Endothelial cell of umbilical vein (primary cell): ENCODE results near the gene DLL4. TPM values are rescaled to one million over a fixed set of nuclear protein-coding genes. Genes with fewer than 3 reads are reported as not detected.

Experiments
- BruUV-seq: library from RNA; stranded (reverse); fragments of 400-500 nt; replicated peaks from 2 replicates; lab custom pipeline; 2021; lab: Mats Ljungman, UMichigan
- CTCF ChIA-PET: fragments of 300-600, 350-600 bp; sonication (Branson Sonifier 250); formaldehyde crosslinking; loops from one replicate; lab custom pipeline; 2021; ENCODE audit warnings: antibody characterized with exemption, inconsistent platforms; lab: Charles Lee
- POLR2A ChIA-PET: fragments of 300-600, 350-600 bp; sonication (Branson Sonifier 250); formaldehyde crosslinking; loops from one replicate; lab custom pipeline; 2021; ENCODE audit warnings: antibody characterized with exemption, inconsistent platforms; lab: Charles Lee
- DNase-seq: peaks from one replicate; pipeline ENCODE4 v3.0.0-alpha.2; 2011; ENCODE audit warnings: low read depth, low spot score
- FAIRE-seq: peaks from 2 replicates; lab custom pipeline; 2011; peaks lifted over from hg19 to GRCh38; lab: Jason Lieb, UNC
- H2AFZ ChIP-seq: 2 replicates; pipeline ENCODE4 v1.6.0; 2012; ENCODE audit warnings: low read depth, low read length, control low read depth, inconsistent platforms
- H3K27ac ChIP-seq: 2 replicates; pipeline ENCODE4 v1.5.1; 2011; ENCODE audit warnings: low read depth, mild to moderate bottlenecking, control low read depth, low read length, moderate library complexity; ENCODE audit not compliant: insufficient read depth
- H3K27me3 ChIP-seq, 2 experiments: 2 replicates each; pipeline versions ENCODE4 v1.6.0 to v1.6.1; 2011; ENCODE audit warnings: low read length in 2 of 2, mixed read lengths in 1 of 2; ENCODE audit not compliant: control insufficient read depth in 2 of 2, insufficient read depth in 2 of 2
- H3K36me3 ChIP-seq, 2 experiments: 2 replicates in 1 of 2; 3 replicates in 1 of 2; pipeline ENCODE4 v1.5.1; 2011; ENCODE audit warnings: low read length in 2 of 2, mild to moderate bottlenecking in 1 of 2, moderate library complexity in 1 of 2; ENCODE audit not compliant: control insufficient read depth in 2 of 2, insufficient read depth in 2 of 2; ENCODE audit errors: extremely low read depth in 1 of 2
- H3K4me1 ChIP-seq: 3 replicates; pipeline ENCODE4 v1.5.1; 2011; ENCODE audit warnings: mild to moderate bottlenecking, low read length; ENCODE audit not compliant: control insufficient read depth, insufficient read depth; ENCODE audit errors: extremely low read depth
- H3K4me2 ChIP-seq: 2 replicates; pipeline ENCODE4 v1.6.1; 2011; ENCODE audit warnings: low read length, control low read depth, mixed read lengths; ENCODE audit not compliant: insufficient read depth
- H3K4me3 ChIP-seq, 3 experiments: fragments of 200-600 bp in 1 of 3; sonication (generic), shearing (Covaris generic) in 1 of 3; replicated peaks in 1 of 3; 2 replicates each; pipeline ENCODE4 v1.5.1; 2011 to 2016; ENCODE audit warnings: control low read depth in 3 of 3, low read length in 3 of 3, mild to moderate bottlenecking in 2 of 3, inconsistent platforms in 1 of 3, low read depth in 1 of 3, moderate library complexity in 1 of 3; ENCODE audit not compliant: insufficient read depth in 1 of 3
- H3K79me2 ChIP-seq: 2 replicates; pipeline ENCODE4 v1.6.0; 2012; ENCODE audit warnings: low read length, inconsistent platforms; ENCODE audit not compliant: control insufficient read depth, insufficient read depth
- H3K9ac ChIP-seq: replicated peaks from 2 replicates; pipeline ENCODE3; 2011; ENCODE audit warnings: low read length, control low read depth; ENCODE audit not compliant: insufficient read depth; ENCODE audit errors: extremely low read depth
- H3K9me1 ChIP-seq: replicated peaks from 3 replicates; pipeline ENCODE4 v1.6.0; 2011; ENCODE audit warnings: mild to moderate bottlenecking, low read length; ENCODE audit not compliant: control insufficient read depth, insufficient read depth; ENCODE audit errors: extremely low read depth
- H3K9me3 ChIP-seq: replicated peaks from 2 replicates; pipeline ENCODE4 v1.5.1; 2012; ENCODE audit warnings: low read length, inconsistent platforms; ENCODE audit not compliant: control insufficient read depth, insufficient read depth
- H4K20me1 ChIP-seq: replicated peaks from 2 replicates; pipeline ENCODE3; 2011; ENCODE audit warnings: mild to moderate bottlenecking, low read length; ENCODE audit not compliant: control insufficient read depth, insufficient read depth; ENCODE audit errors: extremely low read depth
- CTCF ChIP-seq, 2 donors: IDR thresholded peaks; 1 replicate in 1 of 2; 2 replicates in 1 of 2; pipeline ENCODE4 v1.5.1; 2011; ENCODE audit warnings: low read length in 2 of 2, mild to moderate bottlenecking in 2 of 2, moderate library complexity in 2 of 2, control low read depth in 1 of 2, inconsistent platforms in 1 of 2, low read depth in 1 of 2; ENCODE audit not compliant: insufficient read depth in 1 of 2; ENCODE audit errors: extremely low read depth in 1 of 2
- EZH2 ChIP-seq: IDR thresholded peaks from 2 replicates; pipeline ENCODE4 v1.6.1; 2012; ENCODE audit warnings: borderline replicate concordance, low read depth, mild to moderate bottlenecking, moderate library complexity, low read length, inconsistent platforms; ENCODE audit not compliant: severe bottlenecking
- FOS ChIP-seq: IDR thresholded peaks from 2 replicates; pipeline ENCODE4 v1.6.1; 2011; ENCODE audit warnings: mild to moderate bottlenecking, low read length, moderate library complexity, borderline replicate concordance; ENCODE audit not compliant: insufficient read depth
- GATA2 ChIP-seq: IDR thresholded peaks from 2 replicates; pipeline ENCODE4 v1.7.0; 2011; ENCODE audit warnings: low read depth, mild to moderate bottlenecking, moderate library complexity, mixed read lengths, low read length; ENCODE audit not compliant: insufficient read length, insufficient read depth
- JUN ChIP-seq: IDR thresholded peaks from 2 replicates; pipeline ENCODE4 v1.6.1; 2011; ENCODE audit warnings: borderline replicate concordance, low read depth; ENCODE audit not compliant: insufficient read length, insufficient read depth
- MYC ChIP-seq: IDR thresholded peaks from one replicate; pipeline ENCODE4 v1.6.1; 2011; ENCODE audit warnings: mild to moderate bottlenecking, low read depth, low read length
- POLR2A ChIP-seq: IDR thresholded peaks from 2 replicates; pipeline ENCODE4 v1.6.1; 2012; ENCODE audit warnings: low read depth, mild to moderate bottlenecking, control low read depth, low read length
- POLR2AphosphoS5 ChIP-seq: IDR thresholded peaks from 2 replicates; pipeline ENCODE4 v1.6.1; 2012; ENCODE audit warnings: low read depth, mild to moderate bottlenecking, control low read depth, low read length, moderate library complexity; ENCODE audit not compliant: insufficient read depth
- dilution Hi-C: fragments of 300-500 bp; cut with MboI; formaldehyde crosslinking; loops from one replicate; pipeline ENCODE4 v1.15.0; 2019; ENCODE audit warnings: low sequenced_read_pairs; ENCODE audit not compliant: extremely low pct_ligation_motif_present
- intact Hi-C: fragments of 100-400 bp; cut with micrococcal nuclease; formaldehyde crosslinking; loops from one replicate; pipeline ENCODE4 v1.10.0; 2022
- polyA plus RNA-seq, 4 experiments: library from polyadenylated mRNA; depleted of rRNA in 3 of 4; stranded (reverse) in 3 of 4; unstranded in 1 of 4; fragments of >200 nt; gene quantifications; 2 replicates each; pipeline versions ENCODE4 v1.2.1 to v1.2.3, GENCODE V29; 2011 to 2012; ENCODE audit warnings: missing spikeins in 1 of 4
- total RNA-seq: library from RNA; stranded (reverse); gene quantifications from 2 replicates; pipeline ENCODE4 v1.2.3, GENCODE V29; 2021
- TF ChIP-seq, protein P1 (sequence below): IDR thresholded peaks from 2 replicates; pipeline ENCODE4 v1.6.1; 2011; ENCODE audit not compliant: insufficient read depth, insufficient read length

The DLL4 gene
- total and polyA plus RNA-seq, 2 donors (not counting 3 experiments of a cell fraction or from before 2014, with no cell fraction given) = 55.2 to 57.8 TPM

DNA sequence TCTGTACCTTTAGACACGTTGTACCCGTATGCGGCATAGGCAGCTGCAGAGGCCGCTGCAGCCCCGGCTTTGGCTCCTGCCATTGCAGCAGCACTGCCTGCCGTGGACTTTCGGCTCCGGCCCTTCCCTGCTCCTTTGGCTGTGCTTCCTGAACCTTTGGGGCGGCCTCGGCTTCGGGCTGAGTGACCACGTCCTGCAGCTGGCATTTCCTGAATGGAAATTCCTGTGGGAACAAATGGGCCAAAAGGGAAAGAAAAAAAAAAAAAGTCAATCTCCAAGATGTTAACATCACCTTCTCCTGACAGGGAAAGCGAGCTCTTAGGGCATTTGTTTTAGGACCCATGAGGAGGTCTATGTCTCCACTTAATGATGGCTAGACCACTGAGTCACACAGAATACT, 53.7 kb downstream of the DLL4 start:
- Histone ChIP-seq H2AFZ (no peak overlapping the region), H3K4me3 (peak overlapping the region in 1 of 3 experiments; percentile 23), H3K27me3 (no peaks in the 10 kb centered on the region), H3K9ac (peak overlapping the region; percentile 70), H4K20me1 (no peaks in the 10 kb centered on the region), H3K27ac (peak overlapping the region; percentile 94), H3K79me2 (no peaks in the 10 kb centered on the region), H3K36me3 (peaks cover 21 to 41% of the 10 kb centered on the region in 2 experiments), H3K9me1 (no peaks in the 10 kb centered on the region), H3K9me3 (no peaks in the 10 kb centered on the region), H3K4me1 (peaks cover 40% of the 10 kb centered on the region), H3K4me2 (peak overlapping the region; percentile 81)
- DNase-seq = peak; percentile 93
- intact Hi-C loops (loop anchor here (1.0 to 2.0 kb wide), 5 partner anchors 20 to 77 kb away; partner anchors contain the start of gene CHAC1), dilution Hi-C loops (no loop called here)
- peak; percentile 97 for FAIRE-seq
- TF ChIP-seq EZH2 (no peak), GATA2 (no peak), CTCF (IDR thresholded peaks at IDR 0.05; ENCODE audit: extremely low read depth in 1 of 2, insufficient read depth in 1 of 2, low read depth in 1 of 2, low read length in 2 of 2) (peak; percentile 12 to 42), JUN (peak; percentile 65), MYC (no peak), POLR2A (peak; percentile 57), POLR2AphosphoS5 (peak; percentile 90), FOS (peak; percentile 58)
- TF ChIP-seq, protein P1, sequence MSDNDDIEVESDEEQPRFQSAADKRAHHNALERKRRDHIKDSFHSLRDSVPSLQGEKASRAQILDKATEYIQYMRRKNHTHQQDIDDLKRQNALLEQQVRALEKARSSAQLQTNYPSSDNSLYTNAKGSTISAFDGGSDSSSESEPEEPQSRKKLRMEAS = no peak
- BruUV-seq = no TSS peak
- ChIA-PET POLR2A (interaction anchor here (0.5 to 1.6 kb wide), 10 partner anchors 15 to 1908 kb away, joined by 3 to 7 read pairs (median 4); partner anchors contain the start of genes CHAC1 and DLL4), CTCF (interaction anchor here (0.8 to 6.2 kb wide), 15 partner anchors 9 to 78 kb away, joined by 3 to 75 read pairs (median 10); partner anchors contain the start of gene CHAC1)
